Epithelial cell of proximal tubule (primary cell): ENCODE data around the gene GPR146. TPM values are rescaled to one million over a fixed set of nuclear protein-coding genes. Genes with fewer than 3 reads are reported as not detected.
"Not testable (repeated sequence)": the region's sequence is repeated elsewhere in the genome, so short reads cannot be mapped to it uniquely, and the experiment has no call there.

ENCODE experiments used
- DNase-seq: peaks from one replicate; pipeline ENCODE4 v3.0.0-alpha.2; 2011; ENCODE audit warnings: low read depth
- H3K4me3 ChIP-seq: 2 replicates; pipeline ENCODE4 v1.5.1; 2011; ENCODE audit warnings: low read depth, mild to moderate bottlenecking, low read length
- total RNA-seq: library from RNA; depleted of rRNA; stranded (reverse); fragments of >200 nt; gene quantifications from 2 replicates; pipeline ENCODE4 v1.2.3, GENCODE V29; 2015
- TF ChIP-seq, protein P1 (sequence below): conservative IDR thresholded peaks from 2 replicates; pipeline ENCODE4 v1.5.1; 2012; ENCODE audit warnings: low read depth, mild to moderate bottlenecking, low read length

The GPR146 gene
- total RNA-seq, 1 donor from 2014 or later: 0.23 TPM

DNA sequence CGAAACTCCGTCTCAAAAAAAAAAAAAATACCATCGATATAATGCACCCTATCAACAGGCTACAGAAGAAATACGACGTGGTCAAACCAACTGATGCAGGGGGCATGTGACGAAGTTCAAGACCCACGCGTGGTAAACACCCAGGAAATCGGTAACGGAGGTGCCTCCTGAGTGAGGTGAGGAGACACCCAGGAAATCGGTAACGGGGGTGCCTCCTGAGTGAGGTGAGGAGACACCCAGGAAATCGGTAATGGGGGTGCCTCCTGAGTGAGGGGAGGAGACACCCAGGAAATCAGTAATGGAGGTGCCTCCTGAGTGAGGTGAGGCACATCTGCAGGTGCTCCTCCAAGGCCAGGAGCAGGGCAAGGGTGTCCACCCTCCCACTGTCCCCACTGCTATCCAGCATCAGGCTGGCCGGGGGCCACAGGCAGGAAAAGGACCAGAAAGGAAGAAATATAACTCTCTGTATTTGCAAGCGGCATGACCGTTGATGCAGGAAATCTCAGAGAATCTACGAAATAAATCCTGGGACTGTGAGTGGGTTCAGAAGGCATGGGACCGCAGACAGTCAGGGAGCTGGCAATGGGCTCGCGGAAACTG, 10.7 kb upstream of the GPR146 start:
- H3K4me3 ChIP-seq: no peak overlapping the region
- TF ChIP-seq, protein P1, sequence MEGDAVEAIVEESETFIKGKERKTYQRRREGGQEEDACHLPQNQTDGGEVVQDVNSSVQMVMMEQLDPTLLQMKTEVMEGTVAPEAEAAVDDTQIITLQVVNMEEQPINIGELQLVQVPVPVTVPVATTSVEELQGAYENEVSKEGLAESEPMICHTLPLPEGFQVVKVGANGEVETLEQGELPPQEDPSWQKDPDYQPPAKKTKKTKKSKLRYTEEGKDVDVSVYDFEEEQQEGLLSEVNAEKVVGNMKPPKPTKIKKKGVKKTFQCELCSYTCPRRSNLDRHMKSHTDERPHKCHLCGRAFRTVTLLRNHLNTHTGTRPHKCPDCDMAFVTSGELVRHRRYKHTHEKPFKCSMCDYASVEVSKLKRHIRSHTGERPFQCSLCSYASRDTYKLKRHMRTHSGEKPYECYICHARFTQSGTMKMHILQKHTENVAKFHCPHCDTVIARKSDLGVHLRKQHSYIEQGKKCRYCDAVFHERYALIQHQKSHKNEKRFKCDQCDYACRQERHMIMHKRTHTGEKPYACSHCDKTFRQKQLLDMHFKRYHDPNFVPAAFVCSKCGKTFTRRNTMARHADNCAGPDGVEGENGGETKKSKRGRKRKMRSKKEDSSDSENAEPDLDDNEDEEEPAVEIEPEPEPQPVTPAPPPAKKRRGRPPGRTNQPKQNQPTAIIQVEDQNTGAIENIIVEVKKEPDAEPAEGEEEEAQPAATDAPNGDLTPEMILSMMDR: no peak
- DNase-seq: no peak

DNA sequence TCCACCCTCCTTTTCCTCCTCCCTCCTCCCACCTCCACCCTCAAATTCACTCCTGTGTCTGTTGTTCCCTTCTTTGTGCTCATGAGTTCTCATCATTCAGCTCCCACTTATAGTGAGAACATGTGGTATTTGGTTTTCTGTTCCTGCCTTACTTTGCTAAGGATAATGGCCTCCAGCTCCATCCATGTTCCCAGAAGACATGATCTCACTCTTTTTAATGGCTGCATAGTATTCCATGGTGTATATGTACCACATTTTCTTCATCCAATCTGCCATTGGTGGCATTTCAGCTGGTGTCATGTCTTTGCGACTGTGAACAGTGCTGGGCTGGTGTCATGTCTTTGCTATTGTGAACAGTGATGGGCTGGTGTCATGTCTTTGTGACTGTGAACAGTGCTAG, 9.6 kb upstream of the GPR146 start:
- not testable (repeated sequence) for DNase-seq, H3K4me3 ChIP-seq

DNA sequence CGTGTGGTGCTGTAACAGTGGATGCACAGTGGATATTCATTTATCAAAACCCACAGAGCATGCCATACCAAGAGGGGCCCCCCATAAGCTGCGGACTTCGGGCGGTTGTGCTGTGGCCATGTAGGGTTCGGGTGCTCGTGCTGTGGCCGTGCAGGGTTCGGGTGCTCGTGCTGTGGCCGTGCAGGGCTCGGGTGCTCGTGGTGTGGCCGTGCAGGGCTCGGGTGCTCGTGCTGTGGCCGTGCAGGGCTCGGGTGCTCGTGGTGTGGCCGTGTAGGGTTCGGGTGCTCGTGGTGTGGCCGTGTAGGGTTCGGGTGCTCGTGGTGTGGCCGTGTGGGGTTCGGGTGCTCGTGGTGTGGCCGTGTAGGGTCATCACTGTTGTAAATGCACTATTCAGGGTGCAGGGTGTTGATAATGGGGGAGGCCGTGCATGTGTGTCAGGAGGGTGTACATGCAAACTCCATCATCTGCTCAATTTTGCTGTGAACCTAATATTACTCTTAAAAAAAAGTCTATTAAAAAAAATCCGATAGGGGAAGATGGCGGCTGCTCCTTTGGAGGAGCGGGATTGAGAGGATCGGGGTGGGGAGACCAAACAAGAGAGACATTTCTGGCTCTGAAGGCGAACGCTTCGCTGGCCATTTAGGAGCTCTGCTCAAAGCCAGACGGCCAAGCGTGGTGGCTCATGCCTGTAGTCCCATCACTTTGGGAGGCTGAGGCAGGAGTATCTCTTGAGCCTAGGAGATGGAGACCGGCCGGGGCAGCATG, 8.0 kb upstream of the GPR146 start:
- H3K4me3 ChIP-seq, DNase-seq: not testable (repeated sequence)

DNA sequence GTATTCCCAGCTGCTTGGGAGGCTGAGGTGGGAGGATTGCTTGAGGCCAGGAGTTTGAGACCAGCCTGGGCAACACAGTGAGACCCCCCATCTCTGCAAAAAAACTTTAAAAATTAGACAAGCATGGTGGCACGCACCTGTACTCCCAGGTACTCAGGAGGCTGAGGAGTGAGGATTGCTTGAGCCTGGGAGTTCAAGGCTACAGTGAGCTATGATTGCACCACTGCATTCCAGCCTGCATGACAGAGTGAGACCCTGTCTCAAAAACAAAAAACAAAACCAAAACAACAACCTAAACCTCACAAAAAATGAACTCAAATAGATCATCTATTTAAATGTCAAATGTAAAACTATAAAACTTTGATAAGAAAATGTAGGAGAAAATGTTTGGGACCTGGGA, 4.1 kb upstream of the GPR146 start:
- not testable (repeated sequence) for DNase-seq, H3K4me3 ChIP-seq

DNA sequence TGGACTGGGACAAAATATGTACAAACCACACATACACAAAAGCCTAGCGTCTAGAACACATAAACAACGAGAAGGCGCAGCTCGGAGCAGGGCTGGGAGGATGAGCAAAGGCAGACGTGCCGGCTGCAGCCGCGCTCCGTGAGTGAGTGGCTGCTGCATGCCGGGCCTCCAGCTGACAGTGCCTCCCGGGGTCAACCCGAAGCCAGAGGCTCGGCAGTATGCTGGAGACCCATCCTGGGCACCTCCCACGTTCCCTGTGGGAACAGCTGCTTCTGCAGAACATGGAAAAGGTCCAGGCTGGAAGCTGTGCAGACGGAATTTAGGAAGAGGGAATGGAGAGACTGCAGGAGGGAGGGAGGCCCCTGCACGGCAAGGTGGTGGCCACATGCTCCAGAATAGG, 3.6 kb upstream of the GPR146 start:
- TF ChIP-seq, protein P1: no peak
- H3K4me3 ChIP-seq: no peak overlapping the region
- no peak for DNase-seq

DNA sequence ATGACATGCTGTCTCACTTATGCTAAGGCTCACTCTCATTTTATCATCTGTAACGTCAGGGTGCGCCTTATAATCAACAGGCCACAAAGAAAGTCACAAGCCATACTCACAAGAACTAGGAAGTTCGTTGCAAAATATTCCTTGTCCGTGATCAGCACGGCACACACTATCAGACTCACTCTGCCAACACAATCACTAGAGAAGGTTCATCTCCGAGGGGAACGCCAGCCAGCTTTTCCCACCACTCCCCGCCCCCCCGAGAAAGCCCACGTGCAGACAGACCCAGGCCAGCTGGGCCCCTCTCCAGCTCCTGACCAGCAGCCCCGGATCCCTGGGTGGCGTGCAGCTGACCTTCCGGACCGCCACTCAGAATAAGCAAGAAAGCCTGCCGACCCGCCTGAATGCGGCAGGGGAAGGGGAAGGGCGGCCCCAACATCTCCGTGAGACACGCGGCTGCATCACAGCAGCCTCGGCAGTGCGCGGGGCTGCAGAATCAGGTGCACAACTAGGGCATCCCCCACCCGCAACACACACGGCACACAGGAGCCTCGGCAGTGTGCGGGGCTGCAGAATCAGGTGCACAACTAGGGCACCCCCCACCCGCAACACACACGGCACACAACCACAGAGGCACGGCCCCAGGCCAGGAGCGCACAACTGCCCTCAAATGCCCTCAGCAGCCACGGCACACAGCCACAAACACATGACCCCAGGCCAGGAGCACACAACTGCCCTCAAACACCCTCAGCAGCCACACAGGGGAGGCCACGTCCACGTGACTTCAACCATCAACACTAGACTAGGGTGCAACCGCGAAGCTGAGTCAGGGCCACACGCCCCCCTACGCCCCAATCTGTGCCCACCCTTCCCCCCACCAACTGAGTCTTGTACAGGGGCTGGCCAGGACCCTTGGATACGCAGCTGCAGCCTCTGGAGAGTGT, 2.5 kb upstream of the GPR146 start:
- DNase-seq: no peak
- TF ChIP-seq, protein P1: no peak
- H3K4me3 ChIP-seq: no peak overlapping the region

DNA sequence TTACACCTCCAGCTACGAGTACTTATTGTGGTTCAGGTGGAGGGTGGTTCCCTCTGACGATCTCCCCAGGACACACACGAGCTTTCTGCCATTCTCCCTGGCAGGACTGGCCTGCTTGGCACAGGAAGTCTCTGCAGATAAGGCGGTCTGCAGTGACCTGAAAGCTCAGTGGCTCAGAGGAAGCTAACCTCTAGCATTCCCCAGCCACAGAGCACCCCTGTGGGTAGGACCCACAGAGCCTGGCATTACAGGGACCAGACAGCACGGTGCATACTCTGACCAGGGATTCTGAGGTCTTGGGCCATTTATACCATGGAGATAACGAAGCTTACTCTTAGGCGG, 1.9 kb upstream of the GPR146 start:
- no peak overlapping the region for H3K4me3 ChIP-seq
- TF ChIP-seq, protein P1: no peak
- DNase-seq: no peak

DNA sequence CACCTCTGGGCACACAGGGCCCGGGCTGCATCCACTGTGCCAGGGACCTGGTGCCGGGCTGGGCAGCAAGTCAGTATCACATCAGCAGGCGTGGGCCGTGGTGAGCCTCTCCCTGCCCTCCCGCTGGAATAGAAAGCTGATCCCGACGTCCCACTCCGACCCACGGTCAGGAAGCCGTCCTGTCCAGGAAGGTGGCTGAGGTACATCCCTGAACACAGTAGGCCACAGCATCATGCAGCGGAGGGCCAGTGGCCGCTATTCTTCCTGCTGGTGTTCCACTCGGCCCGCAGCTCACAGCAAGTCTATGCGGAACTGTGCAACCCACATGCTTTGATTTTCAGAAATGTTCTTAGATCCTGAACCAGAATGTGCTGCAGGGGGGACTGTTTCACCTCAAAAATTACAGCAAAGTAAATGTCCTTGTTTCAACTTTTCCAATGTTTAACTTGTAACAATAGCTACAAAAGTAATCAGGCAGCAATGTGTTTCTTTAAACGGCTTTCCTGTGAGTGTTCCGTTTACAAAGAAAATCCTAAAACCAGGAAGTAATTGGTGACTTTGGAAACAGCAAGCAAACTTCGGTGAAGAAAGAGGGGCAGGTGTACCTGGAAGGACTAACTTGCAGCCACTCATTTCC, 676 bp upstream of the GPR146 start:
- DNase-seq: no peak
- TF ChIP-seq, protein P1: no peak
- peak overlapping the region; percentile 54 for H3K4me3 ChIP-seq
